Karpas-422 (cell line): ENCODE data around the gene NXPH1. TPM values are rescaled to one million over a fixed set of nuclear protein-coding genes. Genes with fewer than 3 reads are reported as not detected.

Experiments used
- DNase-seq: peaks from one replicate; pipeline ENCODE4 v3.0.0-alpha.2; 2015
- H2AFZ ChIP-seq: fragments of 200-600 bp; sonication (generic); 2 replicates; pipeline ENCODE4 v1.6.1; 2014; ENCODE audit warnings: antibody characterized with exemption, low read length, mixed read lengths
- H3K27ac ChIP-seq: fragments of 200-600 bp; sonication (generic); 2 replicates; pipeline ENCODE4 v1.5.1; 2014; ENCODE audit warnings: mild to moderate bottlenecking, low read length, moderate library complexity
- H3K27me3 ChIP-seq: fragments of 200-600 bp; sonication (generic); 2 replicates; pipeline ENCODE4 v1.6.1; 2014; ENCODE audit warnings: low read length, mixed read lengths
- H3K36me3 ChIP-seq: fragments of 200-600 bp; sonication (generic); 2 replicates; pipeline ENCODE4 v1.6.1; 2014; ENCODE audit warnings: low read length, mixed read lengths; ENCODE audit not compliant: insufficient read depth
- H3K4me1 ChIP-seq: fragments of 200-600 bp; sonication (generic); 2 replicates; pipeline ENCODE4 v1.6.1; 2014; ENCODE audit warnings: mild to moderate bottlenecking, low read length, mixed read lengths
- H3K4me2 ChIP-seq: fragments of 200-600 bp; sonication (generic); 2 replicates; pipeline ENCODE4 v1.6.1; 2014; ENCODE audit warnings: low read length, low read depth, mild to moderate bottlenecking; ENCODE audit not compliant: poor library complexity, severe bottlenecking
- H3K4me3 ChIP-seq: fragments of 200-600 bp; sonication (generic); 2 replicates; pipeline ENCODE4 v1.5.1; 2014; ENCODE audit warnings: mild to moderate bottlenecking, antibody characterized with exemption, low read length, mixed read lengths
- H3K79me2 ChIP-seq: fragments of 200-600 bp; sonication (generic); 2 replicates; pipeline ENCODE4 v1.6.1; 2014; ENCODE audit warnings: mild to moderate bottlenecking, low read length, mixed read lengths
- H3K9ac ChIP-seq: fragments of 200-600 bp; sonication (generic); 2 replicates; pipeline ENCODE4 v1.6.0; 2014; ENCODE audit warnings: low read length
- H3K9me2 ChIP-seq: fragments of 200-600 bp; sonication (generic), shearing (Covaris generic); replicated peaks from 2 replicates; pipeline ENCODE4 v1.6.0; 2014; ENCODE audit warnings: mild to moderate bottlenecking, low read length, moderate library complexity; ENCODE audit not compliant: insufficient read depth
- H3K9me3 ChIP-seq: fragments of 300-700, 200-600 bp; sonication (generic); 2 replicates; pipeline ENCODE4 v1.6.1; 2014; ENCODE audit warnings: low read length, mixed read lengths
- H4K20me1 ChIP-seq: fragments of 200-600 bp; sonication (generic); 2 replicates; pipeline ENCODE4 v1.6.1; 2014; ENCODE audit warnings: mild to moderate bottlenecking, antibody characterized with exemption, low read length, low read depth; ENCODE audit not compliant: insufficient read depth
- total RNA-seq: library from RNA; depleted of rRNA; stranded (reverse); fragments of >200 nt; shearing (Covaris generic); gene quantifications from 2 replicates; pipeline ENCODE4 v1.2.3, GENCODE V29; 2014; ENCODE audit warnings: low replicate concordance

Gene NXPH1
- total RNA-seq, 1 experiment from 2014 or later: not detected

DNA sequence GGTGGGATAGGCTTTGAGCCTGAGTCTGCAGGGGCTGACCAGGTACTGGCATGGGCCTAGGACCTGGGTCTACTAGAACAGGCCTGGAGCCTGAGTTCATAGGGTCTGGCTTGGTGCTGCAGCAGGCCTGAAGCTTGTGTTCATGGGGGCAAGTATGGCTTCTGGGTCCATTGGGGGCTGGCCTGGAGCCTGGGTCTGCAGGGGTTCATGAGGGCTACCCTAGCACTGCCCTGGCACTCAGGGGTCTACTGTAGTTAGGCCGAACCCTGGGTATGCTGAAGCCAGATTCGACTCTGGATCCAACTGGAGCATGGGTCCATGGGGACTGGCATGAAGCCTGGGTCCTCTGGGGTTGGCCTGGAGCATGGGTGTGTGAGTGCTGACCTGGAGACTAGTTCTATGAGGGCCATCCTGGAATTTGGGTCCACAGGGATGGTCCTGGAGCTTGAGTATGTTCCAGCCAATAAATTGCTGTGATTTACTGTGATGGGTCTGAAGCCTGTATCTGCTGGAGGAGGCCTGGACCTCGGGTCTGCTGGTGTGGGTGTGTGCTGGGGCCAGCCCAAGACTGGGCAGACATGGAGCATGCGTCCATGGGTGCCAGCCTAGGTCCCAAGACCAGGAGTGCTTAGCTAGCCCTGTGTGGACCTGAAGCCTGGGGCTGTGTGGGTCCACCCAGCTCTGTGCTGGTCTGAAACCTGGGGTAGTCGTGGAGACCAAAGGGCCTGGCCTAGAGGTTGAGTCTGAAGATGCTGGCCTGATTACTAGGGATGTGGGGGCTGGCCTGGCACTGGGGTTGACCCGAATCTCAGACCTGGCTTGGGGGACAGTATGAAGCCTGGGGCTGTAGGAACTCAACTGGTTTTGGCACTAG lies 235.5 kb downstream of the NXPH1 start:
- no peaks in the 10 kb centered on the region for H3K27me3 ChIP-seq
- DNase-seq: no peak
- H3K27ac ChIP-seq: no peak overlapping the region
- H2AFZ ChIP-seq: no peak overlapping the region
- no peaks in the 10 kb centered on the region for H3K4me1 ChIP-seq
- no peaks in the 10 kb centered on the region for H3K79me2 ChIP-seq
- no peak overlapping the region for H3K9ac ChIP-seq
- H3K9me3 ChIP-seq: peaks cover 5% of the 10 kb centered on the region
- H3K36me3 ChIP-seq: no peaks in the 10 kb centered on the region
- no peak overlapping the region for H3K4me3 ChIP-seq
- H3K9me2 ChIP-seq: no peaks in the 10 kb centered on the region
- no peaks in the 10 kb centered on the region for H4K20me1 ChIP-seq
- H3K4me2 ChIP-seq: no peak overlapping the region

GRCh38 chr7:8669501-8669851 lies 236.1 kb downstream of the NXPH1 start:
- no peak overlapping the region for H3K27ac ChIP-seq
- H3K79me2 ChIP-seq: no peaks in the 10 kb centered on the region
- no peak overlapping the region for H2AFZ ChIP-seq
- no peaks in the 10 kb centered on the region for H4K20me1 ChIP-seq
- H3K4me2 ChIP-seq: no peak overlapping the region
- DNase-seq: no peak
- no peaks in the 10 kb centered on the region for H3K27me3 ChIP-seq
- no peaks in the 10 kb centered on the region for H3K9me2 ChIP-seq
- no peaks in the 10 kb centered on the region for H3K4me1 ChIP-seq
- no peak overlapping the region for H3K4me3 ChIP-seq
- H3K9me3 ChIP-seq: peaks cover 5% of the 10 kb centered on the region
- no peaks in the 10 kb centered on the region for H3K36me3 ChIP-seq
- H3K9ac ChIP-seq: no peak overlapping the region

DNA sequence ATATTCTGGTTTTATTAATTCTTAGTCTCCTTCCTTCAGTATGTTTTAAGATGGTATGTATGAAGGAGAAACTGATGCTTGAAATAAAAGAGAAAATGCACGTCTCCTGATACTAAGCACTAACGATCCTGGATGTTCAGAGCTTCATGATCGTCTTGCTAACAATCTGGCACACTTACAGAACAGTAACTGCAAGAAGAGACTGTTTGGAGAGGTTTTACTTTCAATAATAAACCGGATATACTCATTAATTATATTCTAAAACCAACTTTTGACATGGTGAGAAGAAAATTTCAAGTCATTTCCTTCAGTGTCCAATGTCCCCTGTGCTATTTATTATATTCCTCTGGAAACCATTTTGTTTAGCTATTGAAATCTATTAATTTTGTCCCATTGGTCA lies 251.0 kb downstream of the NXPH1 start:
- no peak overlapping the region for H2AFZ ChIP-seq
- H3K27ac ChIP-seq: no peak overlapping the region
- no peaks in the 10 kb centered on the region for H3K9me2 ChIP-seq
- H3K36me3 ChIP-seq: no peaks in the 10 kb centered on the region
- H4K20me1 ChIP-seq: no peaks in the 10 kb centered on the region
- no peak overlapping the region for H3K4me2 ChIP-seq
- H3K9ac ChIP-seq: no peak overlapping the region
- H3K4me1 ChIP-seq: no peaks in the 10 kb centered on the region
- no peak overlapping the region for H3K4me3 ChIP-seq
- no peaks in the 10 kb centered on the region for H3K27me3 ChIP-seq
- DNase-seq: no peak
- H3K9me3 ChIP-seq: no peaks in the 10 kb centered on the region
- no peaks in the 10 kb centered on the region for H3K79me2 ChIP-seq

DNA sequence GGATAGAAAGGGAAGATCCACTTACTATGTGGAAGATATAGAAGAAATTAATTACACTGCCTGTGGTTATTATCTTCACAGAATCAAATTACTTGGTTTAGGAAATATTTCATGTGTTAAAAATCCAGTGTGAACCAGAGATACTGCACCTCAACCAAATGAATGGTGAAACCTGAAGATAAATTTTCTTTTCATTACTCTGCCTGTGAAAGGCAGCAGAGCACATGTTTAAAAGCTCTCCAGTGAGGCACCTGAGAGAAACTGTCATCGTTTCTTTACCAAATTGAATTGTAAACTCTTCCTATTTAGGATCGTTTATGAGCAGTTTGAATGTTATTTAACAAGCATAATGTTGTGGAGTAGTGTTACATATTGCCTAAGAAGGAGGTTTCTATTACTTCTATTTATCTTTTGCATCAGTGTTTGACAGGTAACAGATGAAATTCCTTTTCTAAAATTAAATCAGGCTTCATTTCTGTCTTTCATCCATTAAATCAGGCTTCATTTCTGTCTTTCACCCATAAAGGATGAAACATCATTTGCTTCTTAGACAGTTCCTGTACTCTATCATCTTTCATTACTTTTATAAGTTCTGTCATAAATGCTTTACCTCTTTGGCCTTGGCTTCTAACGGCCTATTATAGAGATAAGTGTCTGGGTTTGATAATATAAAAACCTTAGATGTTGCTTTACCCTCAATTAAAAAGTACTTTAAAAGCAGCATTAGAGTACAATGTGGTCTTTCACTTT lies 266.6 kb downstream of the NXPH1 start:
- H3K4me1 ChIP-seq: no peaks in the 10 kb centered on the region
- H3K9me3 ChIP-seq: no peaks in the 10 kb centered on the region
- no peaks in the 10 kb centered on the region for H3K79me2 ChIP-seq
- DNase-seq: no peak
- no peak overlapping the region for H3K4me2 ChIP-seq
- no peaks in the 10 kb centered on the region for H3K27me3 ChIP-seq
- no peak overlapping the region for H3K9ac ChIP-seq
- no peak overlapping the region for H3K4me3 ChIP-seq
- H2AFZ ChIP-seq: no peak overlapping the region
- no peaks in the 10 kb centered on the region for H3K9me2 ChIP-seq
- no peaks in the 10 kb centered on the region for H4K20me1 ChIP-seq
- no peaks in the 10 kb centered on the region for H3K36me3 ChIP-seq
- H3K27ac ChIP-seq: no peak overlapping the region

DNA sequence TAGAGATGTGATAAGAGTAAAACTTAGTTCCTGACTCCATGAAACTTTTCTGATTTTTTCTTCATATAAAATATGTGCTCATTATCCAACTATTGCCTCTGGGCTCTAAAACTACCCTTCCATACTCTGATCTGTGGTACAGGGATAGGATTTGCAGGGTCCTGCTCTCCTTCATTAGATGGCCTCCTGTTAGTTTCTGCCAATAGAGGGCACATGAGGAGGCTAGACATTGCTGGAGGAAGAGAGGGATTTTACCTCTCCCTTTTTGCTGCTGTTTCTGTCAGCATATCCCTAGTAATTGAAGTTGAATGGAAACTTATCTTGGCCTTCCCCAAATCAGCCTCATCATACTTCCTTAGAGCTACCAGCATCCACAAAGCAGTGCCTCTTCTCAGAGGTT lies 269.4 kb downstream of the NXPH1 start:
- Histone ChIP-seq H3K4me1 (no peaks in the 10 kb centered on the region), H3K79me2 (no peaks in the 10 kb centered on the region), H3K4me3 (no peak overlapping the region), H2AFZ (no peak overlapping the region), H3K36me3 (no peaks in the 10 kb centered on the region), H3K9ac (no peak overlapping the region), H3K9me3 (no peaks in the 10 kb centered on the region), H3K27ac (no peak overlapping the region), H4K20me1 (no peaks in the 10 kb centered on the region), H3K4me2 (no peak overlapping the region), H3K27me3 (no peaks in the 10 kb centered on the region), H3K9me2 (0 out of 2 replicates have a peak, but pooled peaks cover 2% of the 10 kb centered on the region)
- DNase-seq: no peak

- Histone ChIP-seq H3K27me3 (no peaks in the 10 kb centered on the region), H3K79me2 (no peaks in the 10 kb centered on the region), H3K4me1 (no peaks in the 10 kb centered on the region), H3K36me3 (no peaks in the 10 kb centered on the region), H3K27ac (no peak overlapping the region), H3K4me3 (no peak overlapping the region), H4K20me1 (no peaks in the 10 kb centered on the region), H3K9me3 (no peaks in the 10 kb centered on the region), H3K9me2 (peaks cover 2% of the 10 kb centered on the region; the same call in 1 of the 2 replicates), H3K4me2 (no peak overlapping the region), H2AFZ (no peak overlapping the region), H3K9ac (no peak overlapping the region)
- no peak for DNase-seq
Measured at GRCh38 chr7:8710124-8710523, 276.7 kb downstream of the NXPH1 start.

- DNase-seq: no peak
- no peaks in the 10 kb centered on the region for H3K79me2 ChIP-seq
- no peak overlapping the region for H3K9ac ChIP-seq
- no peaks in the 10 kb centered on the region for H3K27me3 ChIP-seq
- no peaks in the 10 kb centered on the region for H4K20me1 ChIP-seq
- no peaks in the 10 kb centered on the region for H3K4me1 ChIP-seq
- no peaks in the 10 kb centered on the region for H3K9me3 ChIP-seq
- no peak overlapping the region for H3K4me2 ChIP-seq
- no peak overlapping the region for H2AFZ ChIP-seq
- H3K4me3 ChIP-seq: no peak overlapping the region
- H3K27ac ChIP-seq: no peak overlapping the region
- H3K9me2 ChIP-seq: no peaks in the 10 kb centered on the region; the same call in 1 of the 2 replicates
- no peaks in the 10 kb centered on the region for H3K36me3 ChIP-seq
Measured at GRCh38 chr7:8714791-8715190, 281.4 kb downstream of the NXPH1 start.

- Histone ChIP-seq H3K9me3 (no peaks in the 10 kb centered on the region), H4K20me1 (no peaks in the 10 kb centered on the region), H3K36me3 (no peaks in the 10 kb centered on the region), H3K9me2 (no peaks in the 10 kb centered on the region), H3K27me3 (no peaks in the 10 kb centered on the region), H3K27ac (no peak overlapping the region), H3K4me2 (no peak overlapping the region), H3K4me1 (no peaks in the 10 kb centered on the region), H3K79me2 (no peaks in the 10 kb centered on the region), H3K4me3 (no peak overlapping the region), H2AFZ (no peak overlapping the region), H3K9ac (no peak overlapping the region)
- no peak for DNase-seq
Measured at GRCh38 chr7:8719102-8719501, 285.7 kb downstream of the NXPH1 start.
